Neural cell (in vitro differentiated cells): ENCODE measurements around the gene ST6GALNAC1.

Source experiments
- CTCF ChIP-seq: fragments of 450-650 bp; IDR thresholded peaks from 2 replicates; pipeline ENCODE4 v1.5.1; 2014; ENCODE audit warnings: antibody characterized with exemption, mild to moderate bottlenecking, moderate library complexity; ENCODE audit not compliant: poor library complexity, severe bottlenecking
- EZH2 ChIP-seq: fragments of 200-600, 300-800 bp; shearing (Covaris generic), sonication (generic); IDR thresholded peaks from 2 replicates; pipeline ENCODE4 v1.6.1; 2014; ENCODE audit warnings: antibody characterized with exemption, low read length, borderline replicate concordance, mild to moderate bottlenecking; ENCODE audit not compliant: insufficient read depth, poor library complexity, severe bottlenecking
- RAD21 ChIP-seq: fragments of 450-650 bp; conservative IDR thresholded peaks from 2 replicates; pipeline ENCODE4 v1.6.1; 2014; ENCODE audit warnings: antibody characterized with exemption, mild to moderate bottlenecking, moderate library complexity
- TAF1 ChIP-seq: IDR thresholded peaks from 2 replicates; pipeline ENCODE4 v1.6.1; 2012; ENCODE audit warnings: low read depth
- TF ChIP-seq, protein P1 (sequence below): IDR thresholded peaks from 2 replicates; pipeline ENCODE4 v1.6.1; 2012; ENCODE audit warnings: borderline replicate concordance

DNA sequence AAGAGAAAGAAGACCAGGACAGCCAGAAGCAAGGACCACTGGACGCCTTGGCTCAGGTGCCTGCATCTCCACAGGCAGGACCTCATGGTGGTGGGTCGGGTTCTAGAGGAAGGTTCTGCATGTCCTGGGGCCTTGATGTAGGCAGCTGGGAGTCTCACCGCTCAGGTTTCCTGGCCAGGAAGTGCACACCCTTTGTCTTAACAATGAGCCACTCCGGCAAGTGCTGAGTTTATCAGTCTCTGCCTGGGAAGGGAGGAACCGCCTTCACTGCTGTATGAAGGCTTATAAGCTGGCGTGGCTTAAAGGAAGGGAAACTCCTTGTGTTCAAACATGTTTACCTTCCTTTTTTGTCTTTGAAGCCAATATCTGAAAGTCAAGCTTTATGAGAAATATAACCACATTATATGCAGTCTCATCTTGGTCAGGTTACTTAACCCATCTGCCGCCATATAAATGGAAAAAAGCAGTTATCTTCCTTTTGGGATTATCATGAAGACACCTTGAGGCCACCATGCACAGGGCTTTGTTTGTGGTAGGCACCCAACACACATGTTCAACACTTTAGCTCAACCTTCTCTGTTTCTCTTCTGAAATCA is at the start of gene ST6GALNAC1:
- TF ChIP-seq CTCF (no peak), RAD21 (no peak), TAF1 (no peak), EZH2 (no peak)
- TF ChIP-seq, protein P1, sequence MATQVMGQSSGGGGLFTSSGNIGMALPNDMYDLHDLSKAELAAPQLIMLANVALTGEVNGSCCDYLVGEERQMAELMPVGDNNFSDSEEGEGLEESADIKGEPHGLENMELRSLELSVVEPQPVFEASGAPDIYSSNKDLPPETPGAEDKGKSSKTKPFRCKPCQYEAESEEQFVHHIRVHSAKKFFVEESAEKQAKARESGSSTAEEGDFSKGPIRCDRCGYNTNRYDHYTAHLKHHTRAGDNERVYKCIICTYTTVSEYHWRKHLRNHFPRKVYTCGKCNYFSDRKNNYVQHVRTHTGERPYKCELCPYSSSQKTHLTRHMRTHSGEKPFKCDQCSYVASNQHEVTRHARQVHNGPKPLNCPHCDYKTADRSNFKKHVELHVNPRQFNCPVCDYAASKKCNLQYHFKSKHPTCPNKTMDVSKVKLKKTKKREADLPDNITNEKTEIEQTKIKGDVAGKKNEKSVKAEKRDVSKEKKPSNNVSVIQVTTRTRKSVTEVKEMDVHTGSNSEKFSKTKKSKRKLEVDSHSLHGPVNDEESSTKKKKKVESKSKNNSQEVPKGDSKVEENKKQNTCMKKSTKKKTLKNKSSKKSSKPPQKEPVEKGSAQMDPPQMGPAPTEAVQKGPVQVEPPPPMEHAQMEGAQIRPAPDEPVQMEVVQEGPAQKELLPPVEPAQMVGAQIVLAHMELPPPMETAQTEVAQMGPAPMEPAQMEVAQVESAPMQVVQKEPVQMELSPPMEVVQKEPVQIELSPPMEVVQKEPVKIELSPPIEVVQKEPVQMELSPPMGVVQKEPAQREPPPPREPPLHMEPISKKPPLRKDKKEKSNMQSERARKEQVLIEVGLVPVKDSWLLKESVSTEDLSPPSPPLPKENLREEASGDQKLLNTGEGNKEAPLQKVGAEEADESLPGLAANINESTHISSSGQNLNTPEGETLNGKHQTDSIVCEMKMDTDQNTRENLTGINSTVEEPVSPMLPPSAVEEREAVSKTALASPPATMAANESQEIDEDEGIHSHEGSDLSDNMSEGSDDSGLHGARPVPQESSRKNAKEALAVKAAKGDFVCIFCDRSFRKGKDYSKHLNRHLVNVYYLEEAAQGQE: no peak
